M059J (cell line): ENCODE data around the gene LRIG1. TPM values are rescaled to one million over a fixed set of nuclear protein-coding genes. Genes with fewer than 3 reads are reported as not detected.

Source experiments
- DNase-seq: peaks from one replicate; pipeline ENCODE4 v3.0.0-alpha.2; 2012; ENCODE audit warnings: low read depth
- total RNA-seq: library from RNA; depleted of rRNA; stranded (reverse); fragments of >200 nt; shearing (Covaris generic); gene quantifications from 2 replicates; pipeline ENCODE4 v1.2.3, GENCODE V29; 2014

The LRIG1 gene
- total RNA-seq, 1 experiment from 2014 or later, result 10.0 TPM

- DNase-seq, result no peak
Observed at GRCh38 chr3:66386011-66386924, 114.6 kb downstream of the LRIG1 start.

GRCh38 chr3:66385066-66385465, 115.8 kb downstream of the LRIG1 start:
- no peak for DNase-seq

GRCh38 chr3:66383998-66384745, 116.7 kb downstream of the LRIG1 start:
- no peak for DNase-seq

DNA sequence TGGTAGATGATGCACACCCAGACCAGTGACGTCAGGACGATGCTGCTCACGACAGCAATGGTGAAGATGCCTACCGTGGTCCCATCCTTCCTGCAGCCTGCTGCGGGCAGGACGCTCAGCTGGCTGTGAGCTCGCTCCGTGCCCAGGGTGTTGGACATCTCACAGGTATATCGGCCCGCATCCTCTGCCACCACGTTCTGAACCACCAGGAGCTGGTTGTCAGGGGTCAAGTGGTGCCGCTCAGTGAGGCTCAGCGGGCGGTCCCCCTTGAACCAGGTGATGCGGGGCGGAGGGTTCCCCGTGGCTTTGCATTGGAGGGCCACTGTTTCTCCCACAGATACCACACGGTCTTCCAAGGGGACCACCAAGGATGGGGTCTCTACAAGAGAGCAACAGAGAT, 117.8 kb downstream of the LRIG1 start:
- no peak for DNase-seq

DNA sequence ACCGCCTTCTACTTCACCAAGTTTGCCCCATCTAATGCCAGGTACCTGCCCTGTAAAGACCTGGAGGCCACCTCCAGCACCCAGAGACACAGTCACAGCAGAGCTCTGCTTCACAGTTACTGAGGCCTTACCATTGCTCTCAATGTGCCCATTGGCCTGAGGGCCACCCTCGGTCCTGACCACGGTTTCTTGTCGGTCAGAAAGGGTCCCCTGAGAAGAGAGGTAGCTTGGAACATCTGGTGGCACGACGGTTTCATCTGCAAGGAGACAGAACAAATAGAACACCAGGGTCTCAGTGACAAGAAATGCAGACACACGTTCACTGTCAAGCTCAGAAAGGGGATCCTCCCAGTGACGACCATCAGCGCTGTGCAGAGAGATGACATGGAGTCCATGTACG, 118.7 kb downstream of the LRIG1 start:
- no peak for DNase-seq

GRCh38 chr3:66381626-66382025, 119.2 kb downstream of the LRIG1 start:
- no peak for DNase-seq

DNA sequence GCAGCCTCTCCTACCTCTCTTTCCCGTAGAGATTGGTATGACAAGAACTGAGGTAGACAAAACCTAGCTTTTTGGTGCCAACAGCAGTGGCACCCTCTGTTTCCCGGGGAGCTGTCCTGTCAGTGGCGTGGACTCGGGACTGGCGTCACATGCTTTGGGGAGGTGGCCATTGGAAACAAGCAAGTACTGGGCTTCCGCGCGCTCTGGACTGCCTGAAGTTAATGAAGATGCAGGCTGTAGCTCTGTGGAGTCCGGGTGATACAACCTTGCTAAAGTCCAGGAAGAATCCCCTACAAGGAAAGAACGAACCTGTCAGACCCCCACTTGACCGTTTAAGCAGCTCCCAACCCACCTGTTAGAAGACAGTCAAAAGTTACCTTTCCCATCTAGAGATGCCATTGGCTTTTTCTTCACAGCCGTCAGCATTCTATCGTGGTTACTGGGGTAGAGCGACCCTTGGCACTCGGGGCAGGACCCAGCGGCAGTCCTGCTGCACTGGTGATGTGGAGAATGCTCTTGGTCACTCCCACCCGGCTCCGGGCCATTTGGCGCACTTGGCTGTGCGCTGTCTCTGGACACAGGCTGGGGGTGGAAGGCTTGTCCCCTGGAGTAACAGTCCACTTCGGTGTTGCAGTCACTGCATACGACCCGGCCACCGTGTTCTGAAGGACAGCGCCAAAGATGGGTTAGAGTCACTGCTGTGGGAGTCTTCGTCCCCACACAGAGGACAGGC, 120.5 kb downstream of the LRIG1 start:
- DNase-seq, result no peak

DNA sequence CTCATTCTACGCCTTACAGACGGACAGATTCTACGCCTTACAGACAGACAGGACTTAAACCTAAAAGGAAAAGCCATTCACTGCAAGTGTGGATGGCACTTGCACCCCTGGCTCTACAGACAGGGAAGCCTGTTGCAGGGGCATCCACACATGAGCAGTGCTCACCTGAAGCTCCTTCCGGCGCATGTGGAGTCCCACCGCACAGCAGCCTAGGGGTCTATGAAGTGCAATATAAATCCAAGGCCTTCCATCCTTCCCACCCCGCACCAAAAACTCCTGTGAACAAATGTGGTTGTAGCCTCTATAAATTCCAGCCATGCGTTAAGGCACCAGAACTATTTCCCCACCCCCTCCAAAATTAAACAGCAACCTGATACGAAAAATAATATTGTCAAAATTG, 121.3 kb downstream of the LRIG1 start:
- no peak for DNase-seq

GRCh38 chr3:66378256-66378655, 122.6 kb downstream of the LRIG1 start:
- DNase-seq, result no peak

DNA sequence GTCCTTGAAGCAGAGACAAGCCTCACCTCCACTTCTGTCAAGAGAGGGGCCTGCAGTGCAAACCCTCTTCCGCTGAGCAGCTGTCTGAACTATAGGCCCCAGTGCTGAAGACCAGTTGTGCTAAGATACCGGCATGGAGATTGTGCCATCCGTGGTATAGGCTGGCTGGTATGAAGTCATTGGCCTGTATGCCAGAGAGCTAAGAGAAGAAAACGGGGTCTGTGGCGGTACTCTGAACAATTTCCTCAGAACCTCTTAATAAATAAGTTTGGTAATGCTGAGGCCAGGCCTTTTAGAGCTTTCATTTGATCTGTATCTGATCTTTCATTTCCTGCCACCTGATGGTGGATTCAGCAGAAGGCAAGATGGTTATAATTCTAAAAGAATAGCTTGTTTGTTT, 123.0 kb downstream of the LRIG1 start:
- no peak for DNase-seq

DNA sequence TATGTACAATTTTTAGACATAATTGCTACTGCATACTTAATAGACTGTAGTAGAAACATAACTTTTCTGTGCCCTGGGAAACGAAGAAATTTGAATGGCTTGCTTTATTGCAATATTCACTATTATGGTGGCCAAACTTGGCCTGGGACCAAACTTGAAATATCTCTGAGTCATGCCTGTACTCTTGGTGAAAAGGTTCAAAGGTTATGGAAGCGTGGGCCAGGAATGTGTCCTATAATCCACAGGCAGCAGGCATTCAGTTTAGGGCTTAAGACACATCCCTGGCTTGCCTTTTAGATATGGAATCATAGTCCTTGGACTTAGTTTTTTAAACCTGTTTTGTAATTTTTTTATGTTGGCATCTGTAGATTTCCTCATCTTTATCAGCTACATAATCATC, 124.3 kb downstream of the LRIG1 start:
- peak; percentile 59 for DNase-seq

DNA sequence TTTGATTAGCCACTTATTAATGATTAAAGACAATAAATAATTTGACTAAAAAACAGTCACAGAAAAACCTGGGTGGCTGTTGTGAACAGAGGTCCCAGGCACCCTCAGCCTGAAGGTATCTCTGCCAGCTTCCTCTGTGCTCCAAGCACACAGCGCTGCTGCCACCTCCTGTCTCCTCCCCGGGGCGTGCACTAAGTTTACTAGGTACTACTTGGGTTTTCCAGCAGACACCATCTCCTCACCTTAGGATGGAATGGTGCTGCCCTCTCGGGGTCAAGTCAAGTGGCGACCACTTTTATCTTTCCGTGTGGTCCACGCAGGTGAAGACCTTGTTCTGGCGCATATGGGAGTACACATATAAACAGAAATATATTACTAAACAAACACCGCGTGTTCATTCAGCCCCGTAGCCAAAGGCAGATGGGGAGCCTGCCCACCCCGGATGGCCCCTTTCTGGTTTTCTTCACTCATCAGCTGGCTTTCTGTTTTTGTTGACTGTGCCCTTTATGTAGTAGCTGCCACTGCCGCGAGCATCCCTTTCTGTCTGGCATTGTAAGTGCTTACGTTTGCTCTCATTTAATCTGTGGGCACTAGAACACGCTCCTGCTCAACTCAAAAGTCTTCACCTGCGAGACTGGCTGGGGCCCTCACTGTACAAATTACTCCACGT, 128.0 kb downstream of the LRIG1 start:
- DNase-seq, result no peak

DNA sequence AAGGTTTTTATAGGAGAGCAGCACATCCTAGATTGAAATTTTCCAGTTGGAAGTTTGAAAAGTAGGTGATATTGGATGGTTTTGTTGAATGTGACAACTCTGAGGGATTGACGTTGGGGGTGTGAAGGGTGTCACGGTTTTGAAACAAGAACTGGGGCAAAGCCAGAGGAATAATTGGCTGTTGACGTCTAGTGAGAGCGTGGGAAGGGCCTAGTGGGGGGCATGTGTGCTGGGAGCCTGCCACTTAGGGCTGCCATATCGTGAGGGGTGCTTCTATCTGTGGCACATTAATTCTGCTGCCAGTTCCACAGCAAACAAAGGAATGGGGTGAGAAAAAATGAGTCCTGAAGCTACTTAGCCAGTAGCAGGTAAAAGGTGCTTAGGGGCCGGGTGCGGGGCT, 129.4 kb downstream of the LRIG1 start:
- DNase-seq, result no peak

- DNase-seq, result no peak
Observed at GRCh38 chr3:66370179-66370578, 130.6 kb downstream of the LRIG1 start.

GRCh38 chr3:66367979-66368378, 132.8 kb downstream of the LRIG1 start:
- DNase-seq, result no peak

DNA sequence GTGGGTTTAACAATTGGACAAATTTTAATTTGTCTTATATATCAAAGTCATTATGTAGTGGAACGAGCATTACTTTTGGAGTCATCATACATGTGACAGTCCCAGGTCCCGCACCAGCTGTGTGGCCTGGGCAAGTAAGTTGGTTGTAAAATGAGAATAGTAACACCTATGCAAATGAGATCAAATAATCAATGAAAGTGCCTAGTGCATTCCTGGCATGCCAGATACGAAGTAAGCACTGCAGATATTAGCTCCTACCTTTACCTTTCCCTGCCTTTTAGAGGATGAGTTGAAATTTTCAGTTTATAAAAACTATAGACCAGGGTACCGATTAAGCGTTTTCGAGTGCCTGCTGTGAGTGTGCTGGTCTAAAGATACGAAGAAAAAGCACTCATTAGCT, 134.1 kb downstream of the LRIG1 start:
- DNase-seq, result no peak

GRCh38 chr3:66365080-66365479, 135.7 kb downstream of the LRIG1 start:
- no peak for DNase-seq

GRCh38 chr3:66363148-66363547, 137.7 kb downstream of the LRIG1 start:
- peak; percentile 3 for DNase-seq

DNA sequence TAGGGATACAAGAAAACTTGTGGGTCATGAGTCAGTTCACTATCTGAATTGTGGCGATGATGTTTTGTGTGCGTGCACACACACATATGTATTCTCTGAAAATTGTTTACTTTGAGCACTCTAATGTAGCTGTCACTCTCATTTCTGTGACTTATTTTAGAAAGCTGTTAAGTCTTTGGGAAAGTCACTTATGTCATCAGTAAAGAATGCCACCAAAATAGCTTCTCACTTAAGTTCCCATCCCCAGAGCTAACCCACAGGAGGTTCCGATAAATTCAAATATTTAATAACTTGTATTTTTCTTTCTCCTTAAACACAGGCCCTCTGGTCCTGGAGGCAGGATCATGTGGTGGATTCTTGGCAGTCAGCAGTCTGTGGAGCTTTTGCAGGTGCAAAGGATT, 138.3 kb downstream of the LRIG1 start:
- peak; percentile 62 for DNase-seq

- no peak for DNase-seq
Observed at GRCh38 chr3:66361356-66361755, 139.5 kb downstream of the LRIG1 start.

GRCh38 chr3:66355997-66356396, 144.8 kb downstream of the LRIG1 start:
- no peak for DNase-seq

DNA sequence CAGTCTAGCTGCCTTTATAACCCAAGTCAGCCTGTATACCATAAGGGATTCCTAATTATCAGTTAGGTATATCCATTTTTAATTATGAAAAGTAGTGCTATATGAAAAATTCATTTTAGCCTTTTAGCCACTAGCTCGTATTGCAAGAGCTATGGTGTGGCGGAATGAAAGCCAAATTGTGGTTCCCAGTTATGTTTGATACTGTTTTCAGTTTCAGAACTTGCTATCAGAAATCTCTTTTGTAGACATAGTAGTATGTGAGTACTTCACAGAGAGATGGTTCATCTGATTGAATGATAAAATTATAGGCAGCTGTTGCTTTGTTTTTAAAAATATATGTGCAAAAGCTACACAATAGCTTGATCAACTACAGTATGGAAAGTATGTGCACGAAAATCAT, 145.4 kb downstream of the LRIG1 start:
- no peak for DNase-seq
